SK-N-SH (cell line): ENCODE data around the gene TUT1. TPM values are rescaled to one million over a fixed set of nuclear protein-coding genes. Genes with fewer than 3 reads are reported as not detected.

Source experiments
- CTCF ChIA-PET: fragments of 300-600, 350-600 bp; formaldehyde crosslinking; extraction: SDS; loops from one replicate; lab custom pipeline; 2021; lab: Yijun Ruan, JAX
- POLR2A ChIA-PET: fragments of 350-600 bp; sonication (Branson Sonifier 250); formaldehyde crosslinking; extraction: SDS; loops from one replicate; lab custom pipeline; 2020; ENCODE audit warnings: antibody characterized with exemption, inconsistent platforms; lab: Yijun Ruan, JAX
- DNase-seq: peaks from one replicate; pipeline ENCODE4 v3.0.0; 2012
- H2AFZ ChIP-seq: fragments of 200-600 bp; sonication (generic); 2 replicates; pipeline ENCODE4 v1.8.1; 2016; ENCODE audit warnings: antibody characterized with exemption, mild to moderate bottlenecking, low read depth
- H3F3A ChIP-seq: fragments of 200-600 bp; sonication (generic); replicated peaks from 2 replicates; pipeline ENCODE3; 2016; ENCODE audit warnings: antibody characterized with exemption, mild to moderate bottlenecking; ENCODE audit not compliant: insufficient read depth
- H3K27ac ChIP-seq, 2 experiments: fragments of 200-500 bp in 1 of 2; fragments of 200-600 bp in 1 of 2; sonication (Bioruptor generic) in 1 of 2; sonication (generic), shearing (Covaris generic) in 1 of 2; 2 replicates each; pipeline versions ENCODE4 v1.5.1 to v1.6.1; 2014 to 2016; ENCODE audit warnings: low read depth in 2 of 2, inconsistent platforms in 1 of 2, low read length in 1 of 2, mild to moderate bottlenecking in 1 of 2, mixed read lengths in 1 of 2
- H3K27me3 ChIP-seq: fragments of 200-600 bp; sonication (generic), shearing (Covaris generic); 2 replicates; pipeline ENCODE4 v1.6.1; 2016; ENCODE audit warnings: mixed run types; ENCODE audit not compliant: insufficient read depth
- H3K36me3 ChIP-seq, 2 experiments: fragments of 200-500 bp in 1 of 2; fragments of 200-600 bp in 1 of 2; sonication (Bioruptor generic) in 1 of 2; sonication (generic) in 1 of 2; replicated peaks in 1 of 2; 2 replicates each; pipeline versions ENCODE3 to v1.5.1; 2014 to 2016; ENCODE audit warnings: low read length in 1 of 2, mild to moderate bottlenecking in 1 of 2; ENCODE audit not compliant: insufficient read depth in 2 of 2, control insufficient read depth in 1 of 2
- H3K4me1 ChIP-seq, 2 experiments: fragments of 200-500 bp in 1 of 2; fragments of 200-600 bp in 1 of 2; sonication (Bioruptor generic) in 1 of 2; sonication (generic), shearing (Covaris generic) in 1 of 2; 2 replicates each; pipeline versions ENCODE4 v1.5.1 to v1.6.1; 2014 to 2016; ENCODE audit warnings: low read depth in 1 of 2, low read length in 1 of 2, mixed run types in 1 of 2; ENCODE audit not compliant: insufficient read depth in 2 of 2, control insufficient read depth in 1 of 2
- H3K4me2 ChIP-seq: fragments of 200-600 bp; sonication (generic), shearing (Covaris generic); 2 replicates; pipeline ENCODE4 v1.6.1; 2017; ENCODE audit warnings: mixed run types
- H3K4me3 ChIP-seq, 2 experiments: fragments of 200-500 bp in 1 of 2; fragments of 200-600 bp in 1 of 2; sonication (Bioruptor generic) in 1 of 2; sonication (generic), shearing (Covaris generic) in 1 of 2; 2 replicates each; pipeline versions ENCODE4 v1.5.1 to v1.8.1; 2014 to 2016; ENCODE audit warnings: low read depth in 2 of 2, inconsistent platforms in 1 of 2, low read length in 1 of 2, mild to moderate bottlenecking in 1 of 2, mixed read lengths in 1 of 2, moderate library complexity in 1 of 2
- H3K79me2 ChIP-seq: fragments of 200-600 bp; sonication (generic); 2 replicates; pipeline ENCODE4 v1.8.1; 2017; ENCODE audit warnings: mild to moderate bottlenecking; ENCODE audit not compliant: insufficient read depth
- H3K9ac ChIP-seq: fragments of 200-600 bp; sonication (generic); 2 replicates; pipeline ENCODE4 v1.6.1; 2017; ENCODE audit warnings: mixed run types
- H3K9me2 ChIP-seq: fragments of 200-600 bp; sonication (generic); 2 replicates; pipeline ENCODE4 v1.6.1; 2017; ENCODE audit warnings: mixed run types
- H3K9me3 ChIP-seq: fragments of 200-600 bp; sonication (generic); 2 replicates; pipeline ENCODE4 v1.6.1; 2017; ENCODE audit warnings: mixed run types, mild to moderate bottlenecking, moderate library complexity
- H4K20me1 ChIP-seq: fragments of 200-600 bp; sonication (generic); 2 replicates; pipeline ENCODE4 v1.6.1; 2017; ENCODE audit warnings: mild to moderate bottlenecking, mixed run types; ENCODE audit not compliant: insufficient read depth
- CTCF ChIP-seq: fragments of 200-600 bp; sonication (generic); IDR thresholded peaks from 2 replicates; pipeline ENCODE4 v1.6.1; 2017; ENCODE audit warnings: antibody characterized with exemption, mild to moderate bottlenecking, moderate library complexity
- FOXM1 ChIP-seq: IDR thresholded peaks from 2 replicates; pipeline ENCODE4 v1.4.0; 2012; ENCODE audit warnings: low read depth, mild to moderate bottlenecking
- GABPA ChIP-seq: IDR thresholded peaks from 2 replicates; pipeline ENCODE4 v1.4.0; 2012; ENCODE audit warnings: low read depth, mild to moderate bottlenecking
- IRF3 ChIP-seq: fragments of 150-350 bp; IDR thresholded peaks from 2 replicates; pipeline ENCODE4 v1.6.1; 2016; ENCODE audit warnings: mild to moderate bottlenecking, low read depth, low read length
- JUND ChIP-seq: IDR thresholded peaks from 2 replicates; pipeline ENCODE4 v1.4.0; 2012
- MEF2A ChIP-seq: IDR thresholded peaks from 2 replicates; pipeline ENCODE4 v1.4.0; 2012; ENCODE audit warnings: low read depth, borderline replicate concordance
- NFIC ChIP-seq: IDR thresholded peaks from 2 replicates; pipeline ENCODE4 v1.4.0; 2012; ENCODE audit warnings: borderline replicate concordance
- NRF1 ChIP-seq: IDR thresholded peaks from 2 replicates; pipeline ENCODE4 v1.6.1; 2012; ENCODE audit warnings: low read depth, mild to moderate bottlenecking, low read length
- RAD21 ChIP-seq: IDR thresholded peaks from 2 replicates; pipeline ENCODE4 v1.6.1; 2012; ENCODE audit warnings: mild to moderate bottlenecking, low read length
- RCOR1 ChIP-seq: fragments of 150-350 bp; IDR thresholded peaks from 2 replicates; pipeline ENCODE4 v1.6.1; 2017; ENCODE audit warnings: antibody characterized with exemption, low read length
- REST ChIP-seq: IDR thresholded peaks from 2 replicates; pipeline ENCODE4 v1.6.1; 2012; ENCODE audit warnings: mild to moderate bottlenecking, low read depth, low read length, moderate library complexity
- RXRA ChIP-seq: IDR thresholded peaks from 2 replicates; pipeline ENCODE4 v1.4.0; 2012; ENCODE audit warnings: low read depth, mild to moderate bottlenecking, borderline replicate concordance
- SMC3 ChIP-seq: IDR thresholded peaks from 2 replicates; pipeline ENCODE4 v1.6.1; 2012; ENCODE audit warnings: low read depth, low read length, improper control_type of control experiment
- TEAD4 ChIP-seq: IDR thresholded peaks from 2 replicates; pipeline ENCODE4 v1.4.0; 2012; ENCODE audit warnings: mild to moderate bottlenecking, borderline replicate concordance; ENCODE audit not compliant: insufficient read depth
- USF2 ChIP-seq: fragments of 150-350 bp; IDR thresholded peaks from 2 replicates; pipeline ENCODE4 v1.6.1; 2017; ENCODE audit warnings: antibody characterized with exemption, low read length, low read depth, borderline replicate concordance
- ZBTB33 ChIP-seq: IDR thresholded peaks from 2 replicates; pipeline ENCODE4 v1.4.0; 2012; ENCODE audit warnings: low read depth, borderline replicate concordance
- WGBS: methylation state at CpG from one replicate; pipeline ENCODE4 v1.1.6; 2017; ENCODE audit warnings: low lambda C conversion rate; 5-methylcytosine and 5-hydroxymethylcytosine counted together
- polyA plus RNA-seq, 3 experiments: library from polyadenylated mRNA; depleted of rRNA; stranded (reverse); fragments of >200 nt; gene quantifications; 2 replicates each; pipeline ENCODE4 v1.2.3, GENCODE V29; 2012

Gene TUT1
- polyA plus RNA-seq, 1 of the 3 experiments (the other 2 are of a cell fraction), result 27.3 TPM

- H3K27ac ChIP-seq, result peak overlapping the region in 1 of 2 experiments; percentile 2; a peak in 1 of 4 replicates
- H3K4me1 ChIP-seq, result peaks cover 5 to 13% of the 10 kb centered on the region in 2 experiments; a peak in 3 of 4 replicates
- no peaks in the 10 kb centered on the region for H3K27me3 ChIP-seq
- CTCF ChIA-PET, result interaction anchor here (0.7 to 3.5 kb wide), 7 partner anchors 10 to 187 kb away, joined by 3 to 14 read pairs (median 4); no protein-coding TSS in a partner anchor
- H3K9me2 ChIP-seq, result no peaks in the 10 kb centered on the region
- H4K20me1 ChIP-seq, result peaks cover 62% of the 10 kb centered on the region
- peaks cover 94% of the 10 kb centered on the region for H3K79me2 ChIP-seq
- peaks cover 67 to 72% of the 10 kb centered on the region in 2 experiments for H3K36me3 ChIP-seq
- H2AFZ ChIP-seq, result no peak overlapping the region
- H3K9ac ChIP-seq, result no peak overlapping the region
- POLR2A ChIA-PET, result interaction anchor here (0.9 kb wide), 1 partner anchor 104 kb away, joined by 3 read pairs; the partner anchor contains the start of gene UQCC3
- DNase-seq, result no peak
- no peak overlapping the region for H3K4me2 ChIP-seq
- TF ChIP-seq REST (no peak), JUND (no peak), USF2 (no peak), NRF1 (no peak), RCOR1 (no peak), ZBTB33 (no peak), IRF3 (no peak), MEF2A (no peak), CTCF (no peak), NFIC (no peak), GABPA (no peak), RXRA (no peak), RAD21 (no peak), SMC3 (no peak), FOXM1 (no peak), TEAD4 (no peak)
- H3K9me3 ChIP-seq, result no peaks in the 10 kb centered on the region
- WGBS, result 91% methylated on average over 8 of the region's 8 CpGs
- peaks cover 63% of the 10 kb centered on the region for H3F3A ChIP-seq
- H3K4me3 ChIP-seq, result no peak overlapping the region
Measured at GRCh38 chr11:62567018-62567633, 24.2 kb downstream of the TUT1 start.
